Stimulated activated naive CD8-positive, alpha-beta T cell treated with anti-CD3 and anti-CD28 coated beads, Interleukin-15, Interleukin-2, amounts not matched to agents 100 ng/mL and 50 ng/mL, for 24 hours (primary cell): ENCODE data around the gene CIDEA.
"Not testable (repeated sequence)": the region's sequence is repeated elsewhere in the genome, so short reads cannot be mapped to it uniquely, and the experiment has no call there.

Experiments
- H3K27ac Mint-ChIP-seq: one replicate; pipeline ENCODE4 v1.8.0; 2021; ENCODE audit warnings: mild to moderate bottlenecking, mixed read lengths
- H3K27me3 Mint-ChIP-seq: one replicate; pipeline ENCODE4 v1.8.0; 2021; ENCODE audit warnings: mixed read lengths
- H3K36me3 Mint-ChIP-seq: one replicate; pipeline ENCODE4 v1.8.0; 2021; ENCODE audit warnings: low read depth, mixed read lengths
- H3K4me1 Mint-ChIP-seq: one replicate; pipeline ENCODE4 v1.8.0; 2021; ENCODE audit warnings: low read depth, mixed read lengths
- H3K4me3 Mint-ChIP-seq: one replicate; pipeline ENCODE4 v1.8.0; 2021; ENCODE audit warnings: mild to moderate bottlenecking, mixed read lengths
- H3K9me3 Mint-ChIP-seq: one replicate; pipeline ENCODE4 v1.8.0; 2021; ENCODE audit warnings: mixed read lengths

The CIDEA gene

DNA sequence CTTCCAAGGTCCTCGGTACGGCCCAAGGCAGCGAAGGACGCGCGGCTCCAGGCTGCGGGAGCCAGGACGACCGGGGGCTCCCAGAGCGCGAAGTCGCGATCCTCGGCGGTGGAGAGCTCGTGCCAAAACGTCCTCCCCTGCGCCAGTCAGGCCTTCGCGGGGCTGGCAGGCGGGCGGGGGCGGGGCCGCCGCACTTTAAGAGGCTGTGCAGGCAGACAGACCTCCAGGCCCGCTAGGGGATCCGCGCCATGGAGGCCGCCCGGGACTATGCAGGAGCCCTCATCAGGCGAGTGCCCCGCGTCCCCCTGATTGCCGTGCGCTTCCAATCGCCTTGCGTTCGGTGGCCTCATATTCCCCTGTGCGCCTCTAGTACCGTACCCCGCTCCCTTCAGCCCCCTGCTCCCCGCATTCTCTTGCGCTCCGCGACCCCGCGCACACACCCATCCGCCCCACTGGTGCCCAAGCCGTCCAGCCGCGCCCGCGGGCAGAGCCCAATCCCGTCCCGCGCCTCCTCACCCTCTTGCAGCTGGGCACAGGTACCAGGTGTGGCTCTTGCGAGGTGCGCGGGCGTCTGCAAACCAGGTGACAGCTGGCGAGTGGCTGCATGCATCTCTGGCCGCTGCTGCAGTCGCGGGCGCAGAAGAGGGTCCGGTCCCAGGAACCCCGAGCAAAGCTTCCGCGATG is at the start of gene CIDEA:
Gene CIDEA (plus strand): TSS at position 226 of the 684 bp plus-strand sequence. CDS start 23 bp downstream, at position 249.
- no peaks in the 10 kb centered on the region for H3K9me3 Mint-ChIP-seq
- no peaks in the 10 kb centered on the region for H3K4me1 Mint-ChIP-seq
- no peak within 1 kb of the TSS for H3K4me3 Mint-ChIP-seq
- peaks cover 54% of the 10 kb centered on the region for H3K27me3 Mint-ChIP-seq
- H3K27ac Mint-ChIP-seq = no peak within 1 kb of the TSS
- no peaks in the 10 kb centered on the region for H3K36me3 Mint-ChIP-seq

- not testable (repeated sequence) for H3K27me3 Mint-ChIP-seq, H3K9me3 Mint-ChIP-seq, H3K4me1 Mint-ChIP-seq, H3K4me3 Mint-ChIP-seq, H3K36me3 Mint-ChIP-seq, H3K27ac Mint-ChIP-seq
Observed at GRCh38 chr18:12208296-12209153, 45.6 kb upstream of the CIDEA start.

GRCh38 chr18:12212308-12212707 is 41.9 kb upstream of the CIDEA start:
- H3K27ac Mint-ChIP-seq, H3K4me1 Mint-ChIP-seq, H3K4me3 Mint-ChIP-seq, H3K9me3 Mint-ChIP-seq, H3K36me3 Mint-ChIP-seq: not testable (repeated sequence)
- H3K27me3 Mint-ChIP-seq = peaks cover 12% of the 10 kb centered on the region

DNA sequence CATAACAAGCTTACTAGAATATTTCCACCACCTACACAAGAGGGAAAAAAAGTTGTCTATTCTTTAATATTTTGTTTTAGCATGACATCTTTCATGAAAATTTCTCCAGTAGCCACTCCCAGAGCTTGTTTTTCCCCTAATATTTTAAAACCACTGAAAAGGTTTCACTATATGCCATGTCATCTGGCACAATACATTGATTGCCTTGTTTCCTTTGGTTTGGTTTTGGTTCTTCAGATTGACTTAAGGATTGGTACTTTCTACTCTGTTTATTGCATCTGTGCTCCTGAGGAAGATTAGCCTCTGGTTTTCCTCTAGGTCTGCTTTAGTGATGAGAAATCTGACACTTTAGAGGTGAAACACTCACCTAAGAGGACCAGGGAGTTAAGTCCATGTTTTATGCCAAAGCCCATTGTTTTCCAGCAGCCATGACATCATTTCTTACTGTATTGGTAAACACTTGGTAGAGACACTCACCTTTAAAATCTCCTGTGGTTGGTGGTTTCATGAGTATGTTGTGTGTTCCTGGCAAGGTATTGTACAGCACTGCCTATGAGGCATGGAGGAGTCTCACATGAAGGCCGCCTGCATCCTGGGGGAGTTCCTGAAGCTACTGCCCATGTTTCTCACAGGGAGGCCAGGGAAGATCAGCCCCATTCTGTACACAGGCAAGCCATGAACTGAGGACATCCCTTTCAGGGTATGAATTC is 39.7 kb upstream of the CIDEA start:
- not testable (repeated sequence) for H3K36me3 Mint-ChIP-seq, H3K4me1 Mint-ChIP-seq, H3K4me3 Mint-ChIP-seq, H3K27ac Mint-ChIP-seq, H3K9me3 Mint-ChIP-seq
- H3K27me3 Mint-ChIP-seq = peaks cover 12% of the 10 kb centered on the region

- not testable (repeated sequence) for H3K4me1 Mint-ChIP-seq
Observed at GRCh38 chr18:12216471-12216870, 37.7 kb upstream of the CIDEA start.

GRCh38 chr18:12218603-12219002 is 35.6 kb upstream of the CIDEA start:
- H3K4me3 Mint-ChIP-seq, H3K27me3 Mint-ChIP-seq: not testable (repeated sequence)

More at GRCh38 chr18:12216471-12216870, 37.7 kb upstream of the CIDEA start:
- H3K36me3 Mint-ChIP-seq, H3K4me3 Mint-ChIP-seq, H3K9me3 Mint-ChIP-seq, H3K27ac Mint-ChIP-seq: not testable (repeated sequence)
- peaks cover 13% of the 10 kb centered on the region for H3K27me3 Mint-ChIP-seq

GRCh38 chr18:12222041-12222440 is 32.1 kb upstream of the CIDEA start:
- H3K27me3 Mint-ChIP-seq, H3K9me3 Mint-ChIP-seq, H3K36me3 Mint-ChIP-seq, H3K4me1 Mint-ChIP-seq, H3K27ac Mint-ChIP-seq, H3K4me3 Mint-ChIP-seq: not testable (repeated sequence)

More at GRCh38 chr18:12218603-12219002, 35.6 kb upstream of the CIDEA start:
- not testable (repeated sequence) for H3K9me3 Mint-ChIP-seq, H3K36me3 Mint-ChIP-seq, H3K4me1 Mint-ChIP-seq, H3K27ac Mint-ChIP-seq

DNA sequence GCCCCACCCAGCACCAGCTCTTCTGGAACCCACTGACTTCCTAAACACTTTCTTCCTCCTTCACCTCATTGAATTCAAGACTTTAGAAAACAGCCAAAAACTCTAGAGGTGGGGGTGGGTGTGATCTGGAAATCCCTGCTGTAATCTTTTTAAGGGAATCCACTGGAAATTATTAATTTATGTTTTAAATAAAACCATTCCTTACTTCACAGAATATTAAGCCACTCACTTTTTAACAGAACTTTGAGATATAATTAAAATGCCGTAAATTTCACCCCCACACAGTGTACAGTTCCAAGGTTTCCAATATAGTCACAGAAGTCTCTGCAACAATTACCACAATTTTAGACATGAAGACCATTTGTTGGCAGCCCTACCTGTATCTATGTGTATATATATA is 30.8 kb upstream of the CIDEA start:
- not testable (repeated sequence) for H3K27me3 Mint-ChIP-seq, H3K9me3 Mint-ChIP-seq, H3K4me3 Mint-ChIP-seq, H3K27ac Mint-ChIP-seq, H3K4me1 Mint-ChIP-seq, H3K36me3 Mint-ChIP-seq

GRCh38 chr18:12226807-12227206 is 27.4 kb upstream of the CIDEA start:
- not testable (repeated sequence) for H3K4me1 Mint-ChIP-seq

DNA sequence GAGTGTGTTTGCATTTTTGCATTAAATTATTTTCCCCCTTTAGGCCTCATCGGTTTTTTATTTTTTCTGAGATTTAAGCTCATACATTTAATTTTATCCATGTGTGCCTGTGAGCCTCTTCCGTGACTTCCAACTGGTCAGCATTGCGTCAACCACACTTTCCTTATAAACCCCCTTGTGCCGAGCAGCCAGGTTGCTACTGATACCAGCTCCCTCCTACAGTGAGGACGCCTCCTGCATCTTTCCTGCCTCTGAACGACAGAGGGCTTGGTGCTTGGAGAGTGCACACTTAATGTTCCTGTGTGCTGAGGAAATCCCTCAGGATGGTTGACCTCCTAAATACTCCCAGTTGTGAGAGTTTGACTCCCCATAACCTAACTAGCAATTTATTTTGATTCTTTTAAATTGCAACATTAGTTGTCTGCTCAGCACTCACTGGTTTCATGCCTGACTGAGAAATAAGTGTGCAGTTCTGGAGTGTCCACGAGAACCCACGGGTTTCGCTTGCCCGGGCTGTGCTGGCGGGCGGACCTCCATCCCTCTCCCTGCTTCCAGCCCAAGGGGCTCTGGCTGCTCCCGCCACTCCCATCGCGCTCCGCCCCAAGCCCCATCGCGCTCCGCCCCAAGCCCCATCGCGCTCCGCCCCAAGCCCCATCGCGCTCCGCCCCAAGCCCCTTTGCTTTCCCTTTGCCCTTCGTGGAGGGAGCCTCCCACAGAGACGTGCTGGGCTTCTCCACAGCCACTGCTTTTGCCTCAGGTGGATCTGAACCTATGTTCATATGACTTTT is 26.6 kb upstream of the CIDEA start:
- not testable (repeated sequence) for H3K4me1 Mint-ChIP-seq, H3K27ac Mint-ChIP-seq, H3K9me3 Mint-ChIP-seq, H3K36me3 Mint-ChIP-seq, H3K4me3 Mint-ChIP-seq, H3K27me3 Mint-ChIP-seq

More at GRCh38 chr18:12226807-12227206, 27.4 kb upstream of the CIDEA start:
- not testable (repeated sequence) for H3K27ac Mint-ChIP-seq, H3K4me3 Mint-ChIP-seq, H3K27me3 Mint-ChIP-seq, H3K9me3 Mint-ChIP-seq, H3K36me3 Mint-ChIP-seq

GRCh38 chr18:12228308-12228707 is 25.9 kb upstream of the CIDEA start:
- not testable (repeated sequence) for H3K4me1 Mint-ChIP-seq, H3K27ac Mint-ChIP-seq, H3K27me3 Mint-ChIP-seq, H3K4me3 Mint-ChIP-seq, H3K36me3 Mint-ChIP-seq, H3K9me3 Mint-ChIP-seq

DNA sequence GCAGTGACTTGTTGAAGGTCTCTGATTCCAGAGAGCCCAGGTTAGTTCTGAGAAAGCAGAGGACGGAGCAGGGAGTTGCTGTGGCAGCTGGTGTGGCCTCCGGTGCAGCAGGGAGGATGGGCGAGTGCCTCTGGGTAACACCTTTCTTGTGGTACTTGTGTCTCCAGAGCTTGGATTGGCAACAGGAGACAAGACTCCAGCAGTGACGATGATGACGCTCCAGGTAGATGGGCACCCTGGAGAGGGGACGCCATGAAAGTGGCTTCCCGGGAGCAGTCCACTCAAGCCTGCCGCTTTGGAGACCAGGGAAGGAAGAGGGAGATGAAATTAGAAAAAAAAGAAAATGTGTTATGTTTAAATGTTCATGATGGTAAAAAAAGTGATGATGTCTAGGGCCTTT is 23.6 kb upstream of the CIDEA start:
- H3K4me3 Mint-ChIP-seq, H3K27me3 Mint-ChIP-seq, H3K36me3 Mint-ChIP-seq, H3K4me1 Mint-ChIP-seq, H3K27ac Mint-ChIP-seq, H3K9me3 Mint-ChIP-seq: not testable (repeated sequence)

- H3K27ac Mint-ChIP-seq = no peak overlapping the region
- peaks cover under 1% of the 10 kb centered on the region for H3K27me3 Mint-ChIP-seq
- no peaks in the 10 kb centered on the region for H3K4me1 Mint-ChIP-seq
- no peaks in the 10 kb centered on the region for H3K9me3 Mint-ChIP-seq
- no peak overlapping the region for H3K4me3 Mint-ChIP-seq
- no peaks in the 10 kb centered on the region for H3K36me3 Mint-ChIP-seq
Observed at GRCh38 chr18:12231040-12231882, 22.9 kb upstream of the CIDEA start.

GRCh38 chr18:12231986-12232385 is 22.2 kb upstream of the CIDEA start:
- Mint-ChIP-seq H3K36me3 (no peaks in the 10 kb centered on the region), H3K27ac (no peak overlapping the region), H3K9me3 (no peaks in the 10 kb centered on the region), H3K27me3 (peaks cover 4% of the 10 kb centered on the region), H3K4me3 (no peak overlapping the region), H3K4me1 (no peaks in the 10 kb centered on the region)
